HG03280 (cell line): ENCODE measurements around the gene ASF1A.
A peak's percentile ranks its signal among the peaks of the same experiment; 100 is the strongest.

ENCODE experiments used
- ATAC-seq: cut with Tn5 transposase; IDR thresholded peaks from one replicate; pipeline ENCODE4 v1.9.1; 2021; ENCODE audit warnings: mild to moderate bottlenecking, moderate library complexity; ENCODE audit not compliant: unreplicated experiment

Gene ASF1A

GRCh38 chr6:118881440-118882313, 12.3 kb upstream of the ASF1A start:
- peak; percentile 85 for ATAC-seq

- no peak for ATAC-seq
These were observed 11.5 kb upstream of the ASF1A start for GRCh38 chr6:118882314-118882905.

GRCh38 chr6:118886641-118887040, 7.3 kb upstream of the ASF1A start:
- ATAC-seq: no peak

- ATAC-seq: no peak
These were observed 4.8 kb upstream of the ASF1A start for GRCh38 chr6:118889163-118889562.

GRCh38 chr6:118890997-118891790, 2.8 kb upstream of the ASF1A start:
- ATAC-seq: no peak

- ATAC-seq: no peak
These were observed 1.5 kb upstream of the ASF1A start for GRCh38 chr6:118892355-118892991.

- peak; percentile 13 for ATAC-seq
These were observed 717 bp upstream of the ASF1A start for GRCh38 chr6:118893064-118893806.

GRCh38 chr6:118894425-118895260, 691 bp downstream of the ASF1A start:
- ATAC-seq: peak; percentile 41

GRCh38 chr6:118895261-118895560, 1.3 kb downstream of the ASF1A start:
- ATAC-seq: no peak

- no peak for ATAC-seq
These were observed 1.9 kb downstream of the ASF1A start for GRCh38 chr6:118895859-118896258.

GRCh38 chr6:118896339-118897136, 2.6 kb downstream of the ASF1A start:
- no peak for ATAC-seq

GRCh38 chr6:118897386-118897785, 3.4 kb downstream of the ASF1A start:
- ATAC-seq: no peak

- ATAC-seq: no peak
These were observed 6.0 kb downstream of the ASF1A start for GRCh38 chr6:118899948-118900347.

- no peak for ATAC-seq
These were observed 8.8 kb downstream of the ASF1A start for GRCh38 chr6:118902726-118903125.

GRCh38 chr6:118903138-118903537, 9.2 kb downstream of the ASF1A start:
- no peak for ATAC-seq

GRCh38 chr6:118903691-118904090, 9.7 kb downstream of the ASF1A start:
- no peak for ATAC-seq

- ATAC-seq: no peak
These were observed 11.1 kb downstream of the ASF1A start for GRCh38 chr6:118905084-118905483.

GRCh38 chr6:118905851-118906250, 11.9 kb downstream of the ASF1A start:
- ATAC-seq: no peak

- ATAC-seq: no peak
These were observed 14.5 kb downstream of the ASF1A start for GRCh38 chr6:118908441-118908840.
